Naive thymus-derived CD8-positive, alpha-beta T cell (primary cell): ENCODE measurements around the gene SLC44A2. TPM values are rescaled to one million over a fixed set of nuclear protein-coding genes. Genes with fewer than 3 reads are reported as not detected.

Experiments
- ATAC-seq, 2 donors: fragments of 150-1000 bp; cut with Tn5 transposase in 1 of 2; sonication (Bioruptor Pico), chemical (Tn5 transposase) in 1 of 2; 1 replicate in 1 of 2; 2 replicates in 1 of 2; pipeline ENCODE4 v1.10.0; 2021; ENCODE audit warnings: mild to moderate bottlenecking in 2 of 2, moderate library complexity in 2 of 2
- POLR2A ChIA-PET: fragments of 350-600 bp; sonication (Branson Sonifier 250); formaldehyde crosslinking; loops from one replicate; lab custom pipeline; 2021; ENCODE audit warnings: antibody characterized with exemption; lab: Charles Lee
- DNase-seq, 10 donors: peaks; one replicate each; pipeline versions ENCODE4 v3.0.0 to v3.0.0-alpha.2; 2020 to 2022
- H3K27ac Mint-ChIP-seq, 10 donors: one replicate each; pipeline ENCODE4 v1.8.0; 2020 to 2022; ENCODE audit warnings: mild to moderate bottlenecking in 10 of 10, mixed read lengths in 10 of 10, moderate library complexity in 4 of 10, inconsistent platforms in 1 of 10
- H3K27me3 Mint-ChIP-seq, 5 donors: one replicate each; pipeline ENCODE4 v1.8.0; 2021 to 2022; ENCODE audit warnings: mixed read lengths in 5 of 5
- H3K36me3 Mint-ChIP-seq, 3 donors: one replicate each; pipeline ENCODE4 v1.8.0; 2020 to 2022; ENCODE audit warnings: mixed read lengths in 3 of 3, mild to moderate bottlenecking in 2 of 3, inconsistent platforms in 1 of 3
- H3K4me1 Mint-ChIP-seq, 4 donors: one replicate each; pipeline ENCODE4 v1.8.0; 2021 to 2022; ENCODE audit warnings: mixed read lengths in 4 of 4
- H3K4me3 Mint-ChIP-seq, 10 donors: one replicate each; pipeline ENCODE4 v1.8.0; 2020 to 2022; ENCODE audit warnings: mild to moderate bottlenecking in 10 of 10, mixed read lengths in 10 of 10, moderate library complexity in 6 of 10, inconsistent platforms in 1 of 10
- H3K9me3 Mint-ChIP-seq, 9 donors: one replicate each; pipeline ENCODE4 v1.8.0; 2020 to 2022; ENCODE audit warnings: mixed read lengths in 9 of 9, mild to moderate bottlenecking in 3 of 9, inconsistent platforms in 1 of 9, moderate library complexity in 1 of 9
- polyA plus RNA-seq, 3 donors: library from polyadenylated mRNA; unstranded; fragments of 300-500 nt; fragmentation: Illumina TruSeq; gene quantifications; one replicate each; pipeline ENCODE4 v1.2.3, GENCODE V29; 2021
- total RNA-seq, 8 experiments: library from RNA in 2 of 8; stranded (reverse) in 2 of 8; gene quantifications; one replicate each; pipeline ENCODE4 v1.2.3 and lab custom pipeline; 2021 to 2026

Gene SLC44A2
- total and polyA plus RNA-seq, 5 experiments from 2014 or later = 201 to 331 (median 268) TPM

DNA sequence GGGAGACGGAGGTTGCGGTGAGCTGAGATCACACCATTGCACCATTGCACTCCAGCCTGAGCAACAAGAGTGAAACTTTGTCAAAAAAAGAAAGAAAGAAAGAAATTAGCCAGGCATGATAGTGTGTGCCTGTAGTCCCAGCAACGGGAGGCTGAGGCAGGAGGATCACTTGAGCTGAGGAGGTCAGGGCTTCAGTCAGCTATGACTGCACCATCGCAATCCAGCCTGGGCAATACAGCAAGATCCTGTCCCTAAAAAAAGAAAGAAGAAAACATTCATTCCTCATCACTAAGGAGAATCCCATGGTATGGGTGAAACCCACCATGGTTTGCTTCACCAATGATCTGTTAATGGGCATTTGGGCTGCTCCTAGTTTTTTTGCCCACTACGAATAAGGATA, 25.2 kb upstream of the SLC44A2 start:
- ATAC-seq (no peak), DNase-seq (no peak)
- peak overlapping the region in 6 of 10 donors; percentile 31 to 82 (median 66) for H3K27ac Mint-ChIP-seq
- peak overlapping the region in 3 of 10 donors; percentile 15 to 60 (median 54) for H3K4me3 Mint-ChIP-seq
- peaks cover 25 to 39% (median 38%) of the 10 kb centered on the region in 4 donors for H3K4me1 Mint-ChIP-seq
- H3K27me3 Mint-ChIP-seq = no peaks in the 10 kb centered on the region
- H3K9me3 Mint-ChIP-seq = no peaks in the 10 kb centered on the region
- POLR2A ChIA-PET = no interaction called here
- H3K36me3 Mint-ChIP-seq = peaks cover 0 to 4% (median 0%) of the 10 kb centered on the region in 3 donors

DNA sequence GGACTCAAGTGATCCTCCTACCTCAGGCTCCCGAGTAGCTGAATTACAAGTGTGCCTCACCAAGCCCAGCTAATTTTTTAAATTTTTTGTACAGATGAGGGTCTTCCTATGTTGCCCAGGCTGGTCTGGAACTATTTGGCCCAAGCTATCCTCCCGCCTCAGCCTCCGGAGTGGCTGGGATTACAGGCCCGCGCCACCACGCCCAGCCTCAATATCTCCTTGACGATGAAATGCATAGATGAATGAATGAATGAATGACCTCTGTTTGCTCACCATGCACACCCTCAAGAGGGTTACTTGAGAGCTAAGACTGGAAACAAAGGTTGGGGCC, 23.4 kb upstream of the SLC44A2 start:
- peaks cover 15 to 35% (median 28%) of the 10 kb centered on the region in 4 donors for H3K4me1 Mint-ChIP-seq
- DNase-seq = no peak
- POLR2A ChIA-PET = interaction anchor here (0.5 to 5.0 kb wide), 14 partner anchors 9 to 160 kb away, joined by 3 to 106 read pairs (median 12); partner anchors contain the start of genes ATG4D, ILF3, KRI1 and SLC44A2
- H3K27me3 Mint-ChIP-seq = no peaks in the 10 kb centered on the region
- H3K36me3 Mint-ChIP-seq = peaks cover 0 to 5% (median 0%) of the 10 kb centered on the region in 3 donors
- peak overlapping the region; percentile 51 to 97 (median 81) for H3K4me3 Mint-ChIP-seq
- ATAC-seq = no peak
- H3K27ac Mint-ChIP-seq = peak overlapping the region in 9 of 10 donors; percentile 35 to 96 (median 88)
- H3K9me3 Mint-ChIP-seq = no peaks in the 10 kb centered on the region

DNA sequence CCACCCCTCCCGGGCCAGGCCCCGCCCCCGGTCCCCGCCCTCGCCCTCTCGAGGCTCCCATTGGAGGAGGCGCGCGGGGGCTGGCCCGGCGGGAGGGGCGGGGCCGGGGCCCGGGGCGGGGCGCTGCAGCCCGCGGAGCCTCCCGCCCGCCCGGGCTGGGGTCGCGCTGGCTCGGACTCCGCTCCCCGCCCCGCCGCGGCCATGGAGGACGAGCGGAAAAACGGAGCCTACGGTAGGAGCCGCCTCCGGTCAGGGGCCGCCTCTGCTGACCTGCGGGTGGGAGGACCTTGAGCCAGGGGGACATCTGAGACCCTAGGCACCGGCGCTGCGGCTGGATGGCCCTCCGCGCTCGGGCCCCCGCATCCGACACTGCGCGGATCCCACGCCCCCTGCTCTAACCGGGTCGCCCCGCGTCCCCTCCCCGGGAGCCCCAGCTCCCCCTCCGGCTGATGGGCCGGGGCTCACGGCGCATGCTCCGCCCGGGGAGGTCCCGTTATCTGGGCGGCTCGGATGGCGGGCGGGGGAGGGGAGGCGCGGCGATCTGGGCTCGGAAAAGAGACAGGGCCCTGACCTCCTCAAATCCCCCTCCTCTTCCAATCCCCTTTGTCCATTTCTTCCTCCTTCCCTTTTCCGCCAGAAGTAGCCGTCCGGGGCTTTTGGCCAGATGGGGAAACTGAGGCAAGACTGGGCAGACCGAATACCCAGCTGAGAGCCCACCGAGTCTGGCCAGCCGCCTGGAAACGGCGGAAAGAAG, 22.8 kb upstream of the SLC44A2 start:
- DNase-seq (peak; percentile 77 to 97 (median 88)), ATAC-seq (peak; percentile 62 to 70)
- Mint-ChIP-seq H3K27me3 (no peaks in the 10 kb centered on the region), H3K36me3 (peaks cover 0 to 8% (median 0%) of the 10 kb centered on the region in 3 donors), H3K27ac (peak overlapping the region; percentile 96 to 100 (median 99)), H3K4me3 (peak overlapping the region; percentile 91 to 100 (median 98)), H3K4me1 (peaks cover 15 to 40% (median 29%) of the 10 kb centered on the region in 4 donors), H3K9me3 (no peaks in the 10 kb centered on the region)
- POLR2A ChIA-PET = interaction anchor here (0.5 to 5.0 kb wide), 20 partner anchors 10 to 379 kb away, joined by 3 to 106 read pairs (median 8); partner anchors contain the start of genes ATG4D, ILF3, KRI1 and SLC44A2

DNA sequence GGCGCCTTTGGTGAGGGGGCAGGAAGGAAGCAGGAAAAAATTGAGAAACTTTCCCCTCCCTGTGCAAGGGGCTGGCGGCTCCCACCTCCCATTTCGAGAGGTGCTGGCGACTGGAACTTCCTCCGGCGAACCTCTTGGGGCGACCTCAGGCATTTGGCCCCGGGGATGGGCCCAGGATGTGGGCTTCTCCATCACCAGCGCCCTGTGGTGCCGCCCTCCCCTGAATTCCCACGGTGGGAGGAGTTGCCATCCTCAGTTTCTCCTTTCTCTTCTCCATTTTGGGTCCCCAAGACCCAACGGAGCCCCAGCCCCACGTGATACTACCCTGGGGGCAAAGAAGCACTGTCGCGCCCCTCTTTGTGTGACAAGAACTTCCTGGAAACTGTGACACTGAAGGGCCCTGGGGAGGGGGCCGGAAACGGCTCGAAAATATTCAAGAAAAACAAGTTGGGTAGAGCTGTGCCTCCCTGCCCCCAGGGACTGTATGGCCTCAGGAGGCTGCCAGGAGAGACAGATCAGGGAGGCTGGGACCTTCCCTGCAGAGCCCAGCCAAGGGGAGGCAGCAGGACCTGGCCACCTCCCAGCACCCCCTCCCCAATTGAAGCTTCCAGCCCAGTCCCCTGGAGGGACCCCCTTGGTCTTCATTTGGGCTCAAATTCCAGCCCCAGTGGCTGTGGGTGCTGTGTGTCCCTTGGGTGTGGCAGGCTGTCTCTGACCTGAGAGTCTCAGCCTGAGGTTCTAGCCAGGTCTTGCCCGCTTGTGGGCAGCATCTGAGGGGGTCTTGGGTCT, 22.1 kb upstream of the SLC44A2 start:
- H3K36me3 Mint-ChIP-seq = peaks cover 0 to 10% (median 0%) of the 10 kb centered on the region in 3 donors
- ATAC-seq = peak; percentile 66 to 70
- peaks cover 15 to 42% (median 30%) of the 10 kb centered on the region in 4 donors for H3K4me1 Mint-ChIP-seq
- H3K4me3 Mint-ChIP-seq = peak overlapping the region; percentile 91 to 100 (median 98)
- POLR2A ChIA-PET = interaction anchor here (0.5 to 5.0 kb wide), 20 partner anchors 10 to 380 kb away, joined by 3 to 106 read pairs (median 10); partner anchors contain the start of genes ATG4D, ILF3, KRI1 and SLC44A2
- DNase-seq = peak; percentile 74 to 97 (median 87)
- no peaks in the 10 kb centered on the region for H3K27me3 Mint-ChIP-seq
- no peaks in the 10 kb centered on the region for H3K9me3 Mint-ChIP-seq
- H3K27ac Mint-ChIP-seq = peak overlapping the region; percentile 96 to 100 (median 99)

DNA sequence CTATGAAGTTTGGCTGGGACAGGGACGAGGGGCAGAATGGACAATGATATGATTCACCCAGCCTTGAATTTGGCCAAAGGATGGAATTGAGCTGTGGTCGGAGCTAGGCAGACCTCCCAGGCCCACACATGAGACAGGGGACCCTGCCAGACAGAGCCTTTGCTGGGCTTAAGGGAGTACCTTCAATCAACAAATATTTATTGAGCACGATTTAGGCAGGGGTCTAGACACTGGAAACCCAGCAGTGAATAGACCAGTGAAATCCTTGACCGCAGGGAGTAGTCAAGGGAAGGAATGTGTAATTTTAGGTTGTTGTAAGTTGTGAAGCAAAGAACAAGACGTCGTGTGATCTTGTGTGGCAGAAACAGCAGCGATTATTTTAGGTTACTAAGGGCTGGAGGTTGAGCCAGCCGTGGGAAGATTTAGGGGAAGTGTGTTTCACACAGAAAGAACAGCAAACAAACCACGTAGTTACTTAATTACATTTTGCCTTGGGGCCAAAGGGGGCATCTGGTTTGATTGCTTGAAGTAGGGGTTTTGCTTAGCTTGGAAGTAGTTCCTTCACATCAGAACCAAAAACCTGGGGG, 21.4 kb upstream of the SLC44A2 start:
- POLR2A ChIA-PET = interaction anchor here (0.7 to 5.0 kb wide), 21 partner anchors 11 to 267 kb away, joined by 3 to 106 read pairs (median 9); partner anchors contain the start of genes ATG4D, ILF3, KRI1 and SLC44A2
- DNase-seq = peak in 8 of 10 donors; percentile 54 to 84 (median 71)
- Mint-ChIP-seq H3K4me3 (peak overlapping the region; percentile 91 to 100 (median 98)), H3K27me3 (no peaks in the 10 kb centered on the region), H3K36me3 (peaks cover 0 to 10% (median 0%) of the 10 kb centered on the region in 3 donors), H3K27ac (peak overlapping the region; percentile 96 to 100 (median 99)), H3K4me1 (peaks cover 15 to 46% (median 32%) of the 10 kb centered on the region in 4 donors), H3K9me3 (no peaks in the 10 kb centered on the region)
- ATAC-seq = peak; percentile 41 to 47

DNA sequence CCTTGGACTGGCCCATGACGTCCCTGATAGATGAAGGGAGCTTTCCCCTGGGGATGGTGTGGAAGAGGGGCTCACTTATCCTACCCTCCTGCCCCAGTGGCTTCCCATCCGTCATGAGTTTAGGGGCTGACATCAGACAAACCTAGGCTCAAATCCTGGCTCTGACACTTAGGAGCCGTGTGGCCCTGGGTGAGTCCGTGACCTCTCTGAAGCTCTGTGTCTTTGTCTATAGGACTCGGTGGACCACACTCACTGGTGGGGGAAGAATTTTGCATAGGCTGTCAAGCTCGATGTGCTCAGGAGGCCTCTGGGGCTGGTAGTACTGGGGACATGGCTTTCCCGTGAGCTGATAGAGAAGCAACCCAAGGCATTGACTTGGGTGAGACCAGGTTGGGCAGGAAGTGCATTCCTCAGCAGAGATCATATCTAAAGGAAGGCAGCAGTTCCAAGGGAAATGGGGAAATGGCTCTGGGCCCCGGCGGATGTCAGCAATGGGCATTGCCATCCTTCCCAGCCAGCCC, 20.8 kb upstream of the SLC44A2 start:
- H3K36me3 Mint-ChIP-seq = peaks cover 0 to 10% (median 0%) of the 10 kb centered on the region in 3 donors
- peak overlapping the region; percentile 96 to 100 (median 99) for H3K27ac Mint-ChIP-seq
- peak overlapping the region; percentile 91 to 100 (median 98) for H3K4me3 Mint-ChIP-seq
- DNase-seq = peak in 3 of 10 donors; percentile 22 to 65 (median 36)
- H3K27me3 Mint-ChIP-seq = no peaks in the 10 kb centered on the region
- peaks cover 15 to 51% (median 33%) of the 10 kb centered on the region in 4 donors for H3K4me1 Mint-ChIP-seq
- ATAC-seq = peak; percentile 1 to 3
- H3K9me3 Mint-ChIP-seq = no peaks in the 10 kb centered on the region
- POLR2A ChIA-PET = interaction anchor here (0.7 to 5.0 kb wide), 15 partner anchors 12 to 266 kb away, joined by 3 to 106 read pairs (median 11); partner anchors contain the start of genes ATG4D, ILF3, KRI1 and TMED1

DNA sequence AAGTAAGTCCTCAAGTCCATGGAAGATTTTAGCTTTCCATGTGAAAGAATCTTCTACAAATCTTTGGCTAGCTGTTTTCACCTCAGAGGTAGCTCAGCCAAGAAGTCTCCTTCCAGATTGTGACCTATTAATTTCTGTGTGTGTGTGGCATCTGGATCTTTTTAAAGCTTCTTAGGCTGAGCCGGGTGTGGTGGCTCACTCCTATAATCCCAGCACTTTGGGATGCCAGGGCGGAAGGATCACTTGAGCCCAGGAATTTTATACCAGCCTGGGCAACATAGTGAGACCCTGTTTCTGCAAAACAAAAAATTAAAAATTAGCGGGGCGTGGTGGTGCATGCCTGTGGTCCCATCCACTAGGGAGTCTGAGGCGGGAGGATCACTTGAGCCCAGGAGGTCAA, 13.4 kb upstream of the SLC44A2 start:
- Mint-ChIP-seq H3K27me3 (no peaks in the 10 kb centered on the region), H3K27ac (peak overlapping the region in 5 of 10 donors; percentile 14 to 66 (median 59)), H3K36me3 (peaks cover 0 to 25% (median 2%) of the 10 kb centered on the region in 3 donors), H3K9me3 (no peaks in the 10 kb centered on the region), H3K4me1 (peaks cover 5 to 64% (median 43%) of the 10 kb centered on the region in 4 donors), H3K4me3 (peak overlapping the region in 3 of 10 donors; percentile 29 to 39 (median 32))
- no peak for DNase-seq
- POLR2A ChIA-PET = interaction anchor here (1.4 to 12.5 kb wide), 5 partner anchors 8 to 32 kb away, joined by 3 to 106 read pairs (median 4); no protein-coding TSS in a partner anchor
- no peak for ATAC-seq

DNA sequence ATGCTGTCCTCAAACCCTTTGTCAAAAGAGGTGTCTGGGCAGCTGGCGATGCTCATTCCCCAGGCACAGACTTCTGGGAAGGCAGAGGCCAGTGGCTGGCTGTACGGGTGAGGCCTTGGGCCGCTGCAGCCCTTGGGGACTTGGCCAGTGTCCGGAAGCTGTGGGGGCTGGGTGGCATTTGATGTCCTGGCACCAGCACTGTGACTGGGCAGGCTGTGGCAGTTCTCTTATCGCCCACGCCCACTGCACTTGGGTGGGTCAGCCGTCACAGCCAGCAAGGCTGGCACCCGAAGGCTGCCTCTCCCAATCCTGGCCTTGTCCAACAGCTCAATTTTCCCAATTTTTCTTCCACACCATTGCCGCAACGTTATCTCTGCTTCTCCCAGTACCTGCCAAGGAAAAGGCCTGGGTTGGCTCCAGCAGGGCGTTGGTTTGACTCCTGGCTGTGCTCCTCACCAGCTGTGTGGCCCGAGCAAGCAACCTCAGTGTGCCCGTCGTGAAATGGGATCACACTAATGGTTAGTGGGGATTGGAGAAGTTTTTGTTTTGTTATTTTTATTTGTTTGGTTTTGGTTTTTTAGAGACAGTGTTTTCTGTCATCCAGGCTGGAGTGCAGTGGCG, 12.7 kb upstream of the SLC44A2 start:
- H3K27ac Mint-ChIP-seq = peak overlapping the region in 9 of 10 donors; percentile 15 to 81 (median 62)
- ATAC-seq = no peak
- H3K4me1 Mint-ChIP-seq = peaks cover 9 to 66% (median 48%) of the 10 kb centered on the region in 4 donors
- no peak for DNase-seq
- H3K4me3 Mint-ChIP-seq = peak overlapping the region in 4 of 10 donors; percentile 11 to 62 (median 39)
- no peaks in the 10 kb centered on the region for H3K27me3 Mint-ChIP-seq
- peaks cover 0 to 24% (median 2%) of the 10 kb centered on the region in 3 donors for H3K36me3 Mint-ChIP-seq
- no peaks in the 10 kb centered on the region for H3K9me3 Mint-ChIP-seq
- POLR2A ChIA-PET = interaction anchor here (0.5 to 12.5 kb wide), 6 partner anchors 8 to 32 kb away, joined by 3 to 106 read pairs (median 4); no protein-coding TSS in a partner anchor

DNA sequence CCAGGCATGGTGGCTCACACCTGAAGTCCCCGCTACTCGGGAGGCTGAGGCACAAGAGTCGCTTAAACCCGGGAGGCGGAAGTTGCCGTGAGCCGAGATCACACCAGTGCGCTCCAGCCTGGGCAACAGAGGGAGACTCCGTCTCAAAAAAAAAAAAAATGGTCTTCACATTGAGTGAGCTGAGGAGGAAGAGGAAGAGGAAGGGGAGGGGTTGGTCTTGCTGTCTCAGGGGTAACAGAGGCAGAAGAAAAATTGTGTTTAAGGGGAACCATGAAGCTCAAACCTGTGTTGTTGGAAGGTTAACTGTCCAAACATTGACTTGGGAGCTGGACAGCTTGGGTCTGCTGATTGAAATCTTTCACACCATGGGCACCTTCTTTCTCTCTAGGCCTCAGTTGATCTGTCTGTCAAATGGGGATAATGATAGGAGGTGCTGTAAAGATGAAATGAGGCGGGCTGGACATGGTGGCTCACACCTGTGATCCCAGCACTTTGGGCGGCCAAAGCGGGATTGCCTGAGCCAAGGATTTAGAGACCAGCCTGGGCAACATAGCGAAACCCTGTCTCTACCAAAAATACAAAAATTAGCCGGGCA, 9.8 kb upstream of the SLC44A2 start:
- no peaks in the 10 kb centered on the region for H3K27me3 Mint-ChIP-seq
- peaks cover 12 to 62% (median 50%) of the 10 kb centered on the region in 4 donors for H3K4me1 Mint-ChIP-seq
- H3K36me3 Mint-ChIP-seq = peaks cover 0 to 41% (median 3%) of the 10 kb centered on the region in 3 donors
- ATAC-seq (peak; percentile 27 to 49), DNase-seq (no peak)
- H3K4me3 Mint-ChIP-seq = peak overlapping the region; percentile 41 to 84 (median 65)
- no peaks in the 10 kb centered on the region for H3K9me3 Mint-ChIP-seq
- POLR2A ChIA-PET = interaction anchor here (0.6 to 12.5 kb wide), 2 partner anchors 12 to 36 kb away, joined by 8 to 106 read pairs; no protein-coding TSS in a partner anchor
- peak overlapping the region; percentile 34 to 92 (median 86) for H3K27ac Mint-ChIP-seq

DNA sequence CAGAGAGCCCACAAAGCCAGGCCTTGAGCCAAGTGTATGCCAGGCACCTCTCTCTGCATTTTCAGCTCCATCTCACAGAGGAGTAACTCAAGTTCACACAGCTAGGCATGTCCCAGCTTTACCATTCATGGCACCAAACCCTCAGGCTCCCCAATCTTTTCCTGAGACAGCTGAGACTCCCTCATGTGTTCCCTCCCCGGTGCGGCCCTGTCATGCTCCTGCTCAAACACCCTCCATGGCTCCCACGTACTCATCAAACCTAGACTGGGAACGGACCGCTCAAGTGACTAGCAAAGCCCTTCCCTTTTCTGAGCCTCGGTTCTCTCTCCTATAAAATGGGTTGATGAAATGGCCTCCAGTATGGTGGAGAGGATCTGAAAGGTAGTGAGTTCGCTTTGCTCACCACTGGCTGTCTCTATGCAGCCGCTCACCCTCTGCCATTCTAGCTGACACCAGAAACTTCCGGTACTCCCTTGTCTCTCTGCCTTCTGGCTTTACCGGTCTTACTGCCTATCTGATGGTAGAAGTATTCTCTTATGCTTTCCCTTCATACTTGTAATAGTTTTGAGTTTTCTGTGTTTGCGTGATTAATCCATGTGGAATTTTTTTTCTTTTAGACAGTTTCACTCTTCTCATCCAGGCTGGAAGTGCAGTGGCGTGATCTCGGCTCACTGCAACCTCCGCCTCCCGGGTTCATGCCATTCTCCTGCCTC, 7.8 kb upstream of the SLC44A2 start:
- POLR2A ChIA-PET = interaction anchor here (0.6 to 12.5 kb wide), 6 partner anchors 9 to 36 kb away, joined by 3 to 106 read pairs (median 4); no protein-coding TSS in a partner anchor
- DNase-seq = no peak
- H3K36me3 Mint-ChIP-seq = peaks cover 0 to 55% (median 3%) of the 10 kb centered on the region in 3 donors
- ATAC-seq = no peak
- H3K9me3 Mint-ChIP-seq = no peaks in the 10 kb centered on the region
- peak overlapping the region in 7 of 10 donors; percentile 9 to 55 (median 36) for H3K4me3 Mint-ChIP-seq
- H3K4me1 Mint-ChIP-seq = peaks cover 23 to 68% (median 62%) of the 10 kb centered on the region in 4 donors
- no peaks in the 10 kb centered on the region for H3K27me3 Mint-ChIP-seq
- H3K27ac Mint-ChIP-seq = peak overlapping the region; percentile 8 to 89 (median 86)
